SU-DHL-6 (cell line): ENCODE data around the gene ADGRB3.

Experiments used
- H2AFZ ChIP-seq: fragments of 200-600 bp; sonication (generic); 2 replicates; pipeline ENCODE4 v1.6.1; 2014; ENCODE audit warnings: low read depth, mild to moderate bottlenecking, moderate library complexity, mixed read lengths, antibody characterized with exemption, low read length; ENCODE audit not compliant: severe bottlenecking
- H3F3A ChIP-seq: fragments of 200-600 bp; shearing (Covaris generic); 2 replicates; pipeline ENCODE4 v1.6.0; 2016; ENCODE audit warnings: antibody characterized with exemption, mild to moderate bottlenecking; ENCODE audit not compliant: insufficient read depth
- H3K27ac ChIP-seq: fragments of 200-600 bp; sonication (generic); 2 replicates; pipeline ENCODE4 v1.5.1; 2016; ENCODE audit warnings: low read depth, mild to moderate bottlenecking, low read length, moderate library complexity, mixed read lengths
- H3K27me3 ChIP-seq: fragments of 200-600 bp; sonication (generic), shearing (Covaris generic); 2 replicates; pipeline ENCODE4 v1.6.0; 2014; ENCODE audit warnings: mild to moderate bottlenecking, low read length
- H3K36me3 ChIP-seq: fragments of 200-600 bp; sonication (generic); 2 replicates; pipeline ENCODE4 v1.6.1; 2014; ENCODE audit warnings: mild to moderate bottlenecking, low read length, mixed read lengths
- H3K4me2 ChIP-seq: fragments of 300-600, 200-600 bp; shearing (Covaris generic), sonication (generic); 2 replicates; pipeline ENCODE4 v1.6.0; 2014; ENCODE audit warnings: low read length, low read depth, mild to moderate bottlenecking; ENCODE audit not compliant: poor library complexity, severe bottlenecking
- H3K4me3 ChIP-seq: fragments of 200-600 bp; sonication (generic); 2 replicates; pipeline ENCODE4 v1.5.1; 2014; ENCODE audit warnings: antibody characterized with exemption, low read length, mild to moderate bottlenecking, mixed read lengths; ENCODE audit not compliant: insufficient read depth, poor library complexity, severe bottlenecking
- H3K79me2 ChIP-seq: fragments of 200-600 bp; sonication (generic); 2 replicates; pipeline ENCODE4 v1.6.1; 2014; ENCODE audit warnings: mild to moderate bottlenecking, low read length, moderate library complexity; ENCODE audit not compliant: insufficient read depth
- H3K9ac ChIP-seq: fragments of 200-600 bp; sonication (generic); 2 replicates; pipeline ENCODE4 v1.7.0; 2014; ENCODE audit warnings: mild to moderate bottlenecking, low read length
- H3K9me2 ChIP-seq: fragments of 200-600 bp; sonication (generic); replicated peaks from 2 replicates; pipeline ENCODE4 v1.6.1; 2014; ENCODE audit warnings: low read length; ENCODE audit not compliant: insufficient read depth
- H3K9me3 ChIP-seq: fragments of 200-600 bp; sonication (generic); 2 replicates; pipeline ENCODE4 v1.6.1; 2014; ENCODE audit warnings: low read length, mixed read lengths; ENCODE audit not compliant: insufficient read depth
- H4K20me1 ChIP-seq: fragments of 200-600 bp; sonication (generic); 2 replicates; pipeline ENCODE4 v1.6.1; 2014; ENCODE audit warnings: low read depth, mild to moderate bottlenecking, antibody characterized with exemption, low read length, moderate library complexity, mixed read lengths
- CTCF ChIP-seq: fragments of 200-600 bp; sonication (generic); IDR thresholded peaks from one replicate; pipeline ENCODE4 v1.5.1; 2017; ENCODE audit warnings: antibody characterized with exemption, mild to moderate bottlenecking, low read length, moderate library complexity; ENCODE audit not compliant: insufficient read depth, poor library complexity, severe bottlenecking
- EZH2phosphoT487 ChIP-seq: fragments of 200-600 bp; sonication (generic), shearing (Covaris generic); conservative IDR thresholded peaks from 2 replicates; pipeline ENCODE4 v1.6.1; 2018; ENCODE audit warnings: mild to moderate bottlenecking, antibody characterized with exemption, low read length, moderate library complexity, mixed read lengths

The ADGRB3 gene

GRCh38 chr6:69232911-69233448, 597.9 kb downstream of the ADGRB3 start:
- H3K36me3 ChIP-seq, result no peaks in the 10 kb centered on the region
- no peak overlapping the region for H3K4me2 ChIP-seq
- no peak overlapping the region for H3K27ac ChIP-seq

GRCh38 chr6:69238067-69238466, 603.0 kb downstream of the ADGRB3 start:
- TF ChIP-seq CTCF (no peak), EZH2phosphoT487 (no peak)
- Histone ChIP-seq H3K27me3 (no peaks in the 10 kb centered on the region), H3K79me2 (no peaks in the 10 kb centered on the region), H4K20me1 (no peaks in the 10 kb centered on the region), H3K27ac (no peak overlapping the region), H3K9me3 (no peaks in the 10 kb centered on the region), H3F3A (no peaks in the 10 kb centered on the region), H3K9ac (no peak overlapping the region), H3K4me2 (no peak overlapping the region), H3K9me2 (no peaks in the 10 kb centered on the region), H3K36me3 (no peaks in the 10 kb centered on the region), H2AFZ (no peak overlapping the region), H3K4me3 (no peak overlapping the region)

More at GRCh38 chr6:69232911-69233448, 597.9 kb downstream of the ADGRB3 start:
- no peaks in the 10 kb centered on the region for H3K9me2 ChIP-seq
- no peaks in the 10 kb centered on the region for H3K79me2 ChIP-seq
- no peaks in the 10 kb centered on the region for H3K9me3 ChIP-seq
- no peak overlapping the region for H2AFZ ChIP-seq
- no peaks in the 10 kb centered on the region for H3K27me3 ChIP-seq
- no peaks in the 10 kb centered on the region for H3F3A ChIP-seq
- TF ChIP-seq EZH2phosphoT487 (no peak), CTCF (no peak)
- H4K20me1 ChIP-seq, result no peaks in the 10 kb centered on the region
- no peak overlapping the region for H3K9ac ChIP-seq
- no peak overlapping the region for H3K4me3 ChIP-seq

GRCh38 chr6:69246983-69247382, 611.9 kb downstream of the ADGRB3 start:
- Histone ChIP-seq H3F3A (no peaks in the 10 kb centered on the region), H2AFZ (no peak overlapping the region), H3K9me2 (no peaks in the 10 kb centered on the region), H3K27ac (no peak overlapping the region), H3K79me2 (no peaks in the 10 kb centered on the region), H3K4me3 (no peak overlapping the region), H3K27me3 (no peaks in the 10 kb centered on the region), H3K9me3 (no peaks in the 10 kb centered on the region), H3K36me3 (no peaks in the 10 kb centered on the region), H3K9ac (no peak overlapping the region), H3K4me2 (no peak overlapping the region), H4K20me1 (no peaks in the 10 kb centered on the region)
- TF ChIP-seq EZH2phosphoT487, result no peak
- TF ChIP-seq CTCF, result no peak
